ENCODE results near the gene CFAP46. TPM values are rescaled to one million over a fixed set of nuclear protein-coding genes. Genes with fewer than 3 reads are reported as not detected.
"Not testable (repeated sequence)": the region's sequence is repeated elsewhere in the genome, so short reads cannot be mapped to it uniquely, and the experiment has no call there.

The CFAP46 gene
- total RNA-seq, 1 experiment from 2014 or later: 2.7 TPM

DNA sequence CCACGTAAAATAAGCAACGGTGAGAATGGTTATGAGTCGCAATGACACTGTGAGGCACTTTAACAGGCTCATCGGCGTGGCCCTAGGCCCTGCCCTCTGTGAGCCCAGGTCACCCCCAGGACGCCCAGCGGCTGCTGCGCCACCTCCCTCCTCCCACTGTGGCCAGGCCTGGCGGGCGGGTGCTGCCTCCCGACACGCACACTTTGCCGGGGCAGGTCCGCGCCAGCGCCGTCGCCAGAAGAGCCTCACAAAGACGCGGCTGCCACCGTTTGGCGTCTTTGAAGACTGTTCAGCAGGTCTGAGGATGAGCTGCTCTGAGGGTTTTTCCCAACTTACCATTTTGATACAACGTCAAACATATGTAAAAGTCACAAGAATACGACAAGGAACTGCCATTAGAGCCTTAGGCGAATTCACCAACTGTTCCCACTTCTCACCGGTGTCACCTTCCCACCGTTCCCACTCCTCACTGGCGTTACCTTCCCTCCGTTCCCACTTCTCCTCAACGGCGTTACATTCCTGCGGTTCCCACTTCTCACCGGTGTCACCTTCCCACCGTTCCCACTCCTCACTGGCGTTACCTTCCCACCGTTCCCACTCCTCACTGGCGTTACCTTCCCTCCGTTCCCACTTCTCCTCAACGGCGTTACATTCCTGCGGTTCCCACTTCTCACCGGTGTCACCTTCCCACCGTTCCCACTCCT, 22.5 kb upstream of the CFAP46 start:
- not testable (repeated sequence) for DNase-seq (ENCODE audit: extremely low read depth, low read depth)

DNA sequence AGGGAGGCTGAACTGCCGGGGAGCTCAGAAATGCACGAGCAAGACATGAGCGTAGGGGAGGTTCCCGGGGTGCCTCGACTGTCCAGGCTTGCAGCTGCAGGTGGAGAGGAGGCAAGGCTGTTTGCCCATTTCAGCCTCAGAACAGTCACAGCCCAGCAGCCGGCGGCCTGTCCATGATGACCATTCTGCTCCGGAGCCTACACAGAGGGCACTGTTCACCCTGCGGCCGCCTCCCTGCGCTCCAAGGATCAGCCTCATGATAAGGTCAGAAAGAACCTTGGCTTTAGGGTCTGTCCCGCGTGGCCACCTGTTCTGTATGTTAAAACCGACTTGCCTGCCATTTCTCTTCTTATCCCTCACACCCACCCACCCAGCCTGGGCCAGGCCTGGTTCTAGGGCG, 21.9 kb upstream of the CFAP46 start:
- DNase-seq (ENCODE audit: extremely low read depth, low read depth): no peak

DNA sequence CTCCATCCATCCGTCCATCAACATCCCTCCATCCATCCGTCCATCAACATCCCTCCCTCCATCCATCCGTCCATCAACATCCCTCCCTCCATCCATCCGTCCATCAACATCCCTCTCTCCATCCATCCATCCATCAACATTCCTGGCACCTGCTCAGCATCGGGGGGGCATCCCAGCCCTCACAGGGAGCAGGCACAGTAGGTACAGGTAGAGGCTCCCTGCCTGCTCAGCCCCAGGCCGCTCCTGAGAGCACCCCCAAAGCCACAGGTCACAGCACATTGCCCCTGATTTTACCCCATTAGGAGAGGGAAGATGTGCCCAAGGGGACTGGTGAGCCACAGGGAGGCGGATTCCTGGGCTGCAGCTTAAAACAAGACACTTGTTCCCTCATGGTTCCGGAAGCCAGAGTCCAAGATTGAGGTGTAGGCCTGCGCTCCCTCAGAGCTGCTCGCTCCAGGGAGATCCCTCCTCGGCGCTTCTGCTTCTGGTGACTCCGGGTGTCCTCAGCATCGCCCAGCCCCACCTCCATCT, 21.1 kb upstream of the CFAP46 start:
- DNase-seq (ENCODE audit: extremely low read depth, low read depth): no peak

GRCh38 chr10:132962623-132963429, 20.5 kb upstream of the CFAP46 start:
- no peak for DNase-seq (ENCODE audit: extremely low read depth, low read depth)

- peak; percentile 29 for DNase-seq (ENCODE audit: extremely low read depth, low read depth)
Observed at GRCh38 chr10:132961787-132962622, 19.6 kb upstream of the CFAP46 start.

GRCh38 chr10:132961420-132961786, 19.0 kb upstream of the CFAP46 start:
- no peak for DNase-seq (ENCODE audit: extremely low read depth, low read depth)

GRCh38 chr10:132960631-132961419, 18.5 kb upstream of the CFAP46 start:
- no peak for DNase-seq (ENCODE audit: extremely low read depth, low read depth)

DNA sequence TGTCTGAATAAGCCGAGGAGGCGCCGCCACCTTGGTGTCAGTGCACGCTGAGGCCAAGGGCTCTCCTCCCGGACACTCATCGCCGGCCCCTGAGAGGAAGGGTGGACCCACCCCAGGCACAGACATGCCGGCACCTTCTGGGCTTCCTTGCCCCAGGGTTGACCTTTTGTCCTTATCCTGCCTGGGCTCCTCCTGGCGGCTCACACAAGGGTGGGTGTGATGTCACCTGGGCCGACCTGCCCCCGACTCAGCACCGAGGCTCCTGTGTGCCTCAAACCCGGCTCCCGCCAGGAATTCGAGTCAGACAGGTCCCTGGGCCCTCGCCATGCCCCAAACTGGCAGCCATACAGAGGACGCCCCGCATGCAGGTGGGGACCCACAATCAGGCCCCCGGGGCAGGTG, 17.7 kb upstream of the CFAP46 start:
- DNase-seq (ENCODE audit: extremely low read depth, low read depth): no peak

DNA sequence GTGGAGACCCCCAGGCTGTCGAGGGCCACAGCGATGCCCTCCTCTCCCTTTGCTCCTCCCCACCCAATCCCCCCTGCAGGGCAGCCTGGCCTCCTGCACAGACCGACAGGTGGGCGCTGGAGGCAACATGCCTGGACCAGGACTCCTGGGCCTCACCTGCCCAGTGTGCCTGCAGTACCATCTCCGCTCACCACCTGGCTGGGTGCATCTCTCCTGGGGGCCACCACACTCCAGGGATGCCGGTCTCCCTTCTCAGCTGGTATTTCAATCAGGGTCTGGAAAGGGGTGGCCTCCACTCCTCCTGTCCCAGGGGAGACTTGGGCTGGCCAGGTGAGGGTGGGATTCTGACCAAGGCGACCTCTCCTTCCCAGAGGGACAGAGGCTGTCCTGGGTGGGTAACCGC, 17.2 kb upstream of the CFAP46 start:
- DNase-seq (ENCODE audit: extremely low read depth, low read depth): no peak

- DNase-seq (ENCODE audit: extremely low read depth, low read depth): no peak
Observed at GRCh38 chr10:132958883-132959558, 16.7 kb upstream of the CFAP46 start.

- DNase-seq (ENCODE audit: extremely low read depth, low read depth): no peak
Observed at GRCh38 chr10:132957981-132958882, 15.9 kb upstream of the CFAP46 start.

DNA sequence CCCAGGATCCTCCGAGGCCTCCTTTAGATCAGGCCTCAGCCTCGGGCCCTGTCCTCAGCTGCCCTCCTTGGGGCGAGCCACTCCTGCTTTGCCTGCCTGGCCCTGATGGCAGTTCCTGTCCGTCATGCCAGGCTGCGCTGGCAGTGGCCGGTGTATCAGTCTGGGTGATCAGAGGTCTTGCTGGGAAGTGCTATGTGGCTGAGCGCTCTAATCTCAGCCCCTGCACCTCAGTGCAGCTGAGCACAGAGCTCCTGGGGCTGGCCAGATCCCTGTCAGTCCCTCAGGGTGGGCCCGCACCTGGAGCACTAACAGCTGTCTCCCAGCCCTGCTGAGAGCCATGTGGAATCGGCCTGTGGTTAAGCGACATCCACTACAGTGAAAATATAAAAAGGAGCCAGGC, 14.8 kb upstream of the CFAP46 start:
- no peak for DNase-seq (ENCODE audit: extremely low read depth, low read depth)

- DNase-seq (ENCODE audit: extremely low read depth, low read depth): not testable (repeated sequence)
Observed at GRCh38 chr10:132956259-132956658, 13.9 kb upstream of the CFAP46 start.

DNA sequence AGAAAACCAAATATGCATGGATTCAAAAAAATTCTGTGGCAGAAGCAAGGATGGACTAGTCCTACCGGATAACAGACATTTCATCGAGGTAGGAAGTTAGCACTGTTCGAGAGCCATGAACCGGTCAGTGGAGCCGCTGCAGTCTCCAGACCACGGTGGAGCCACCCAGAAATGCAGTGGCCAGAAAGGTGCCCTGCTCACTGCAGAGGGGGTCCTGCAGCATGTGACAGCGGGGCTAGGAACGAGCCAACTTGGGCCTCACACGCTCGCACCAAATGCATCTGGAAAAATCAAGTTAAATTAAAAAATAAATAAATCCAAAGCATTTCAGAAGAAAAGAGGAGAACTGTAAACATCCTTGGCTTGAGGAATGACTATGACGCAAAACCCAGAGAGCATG, 13.1 kb upstream of the CFAP46 start:
- DNase-seq (ENCODE audit: extremely low read depth, low read depth): no peak

- no peak for DNase-seq (ENCODE audit: extremely low read depth, low read depth)
Observed at GRCh38 chr10:132953428-132953827, 11.1 kb upstream of the CFAP46 start.

DNA sequence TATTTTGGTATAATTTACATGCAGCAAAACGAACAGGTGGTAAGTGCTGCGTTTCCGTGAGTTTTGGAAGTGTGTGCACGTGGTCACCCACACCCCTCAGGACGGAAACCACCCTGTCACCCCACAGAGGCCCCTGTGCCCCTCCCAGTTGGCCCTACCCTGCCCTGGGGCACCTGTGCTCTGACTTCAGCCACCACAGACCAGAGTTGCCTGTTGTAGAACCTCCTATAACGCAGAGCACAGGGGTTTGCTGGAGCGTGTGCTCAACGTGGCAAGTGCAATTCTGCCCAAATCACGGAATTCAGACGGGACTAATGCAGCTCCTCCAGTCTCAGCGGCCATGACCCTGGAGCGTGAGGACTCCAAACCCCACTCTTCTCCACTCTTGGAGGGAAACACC, 9.6 kb upstream of the CFAP46 start:
- no peak for DNase-seq (ENCODE audit: extremely low read depth, low read depth)

DNA sequence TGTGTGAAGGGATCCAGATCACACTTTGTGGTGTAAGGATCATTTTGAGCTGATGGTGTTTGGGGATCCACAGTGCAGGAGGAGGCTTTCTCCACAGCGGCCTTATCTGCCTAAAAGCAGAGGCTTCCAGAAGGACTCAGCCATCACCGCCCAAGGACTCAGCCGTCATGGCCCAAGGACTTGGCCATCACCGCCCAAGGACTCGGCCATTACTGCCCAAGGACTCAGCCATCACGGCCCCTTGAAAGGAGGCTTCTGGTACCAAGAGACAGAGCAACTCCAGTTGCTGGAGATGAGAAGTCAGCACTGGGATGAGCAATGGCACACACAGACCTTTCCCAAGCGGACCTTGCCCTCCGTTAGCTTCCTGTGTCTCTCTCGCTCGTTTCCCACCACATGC, 6.0 kb upstream of the CFAP46 start:
- DNase-seq (ENCODE audit: extremely low read depth, low read depth): no peak

GRCh38 chr10:132947843-132948242, 5.5 kb upstream of the CFAP46 start:
- DNase-seq (ENCODE audit: extremely low read depth, low read depth): no peak
